AG04449 (cell line): ENCODE measurements around the gene AKIRIN1.

ENCODE experiments used
- CTCF ChIA-PET: fragments of 350-600 bp; formaldehyde crosslinking; extraction: SDS; loops from one replicate; lab custom pipeline; 2021; ENCODE audit warnings: antibody characterized with exemption; lab: Yijun Ruan, JAX
- POLR2A ChIA-PET: fragments of 400-600, 350-600 bp; formaldehyde crosslinking; extraction: SDS; loops from one replicate; lab custom pipeline; 2020; ENCODE audit warnings: antibody characterized with exemption, inconsistent platforms; lab: Yijun Ruan, JAX
- DNase-seq: peaks from one replicate; pipeline ENCODE4 v3.0.0-alpha.2; 2010; ENCODE audit warnings: low read depth, low spot score
- H3K4me3 ChIP-seq: 2 replicates; pipeline ENCODE4 v1.5.1; 2011; ENCODE audit warnings: low read depth, mild to moderate bottlenecking, control low read depth, low read length
- CTCF ChIP-seq: IDR thresholded peaks from one replicate; pipeline ENCODE4 v1.5.1; 2011; ENCODE audit warnings: mild to moderate bottlenecking, moderate library complexity, low read length, control low read depth, inconsistent platforms; ENCODE audit not compliant: insufficient read depth; ENCODE audit errors: missing control alignments

Gene AKIRIN1

GRCh38 chr1:38997034-38997900, 6.2 kb downstream of the AKIRIN1 start:
- TF ChIP-seq CTCF = no peak
- H3K4me3 ChIP-seq = no peak overlapping the region
- DNase-seq = no peak
- POLR2A ChIA-PET = interaction anchor here (0.9 kb wide), 1 partner anchor 13 kb away, joined by 3 read pairs; no protein-coding TSS in a partner anchor
- CTCF ChIA-PET = no interaction called here

DNA sequence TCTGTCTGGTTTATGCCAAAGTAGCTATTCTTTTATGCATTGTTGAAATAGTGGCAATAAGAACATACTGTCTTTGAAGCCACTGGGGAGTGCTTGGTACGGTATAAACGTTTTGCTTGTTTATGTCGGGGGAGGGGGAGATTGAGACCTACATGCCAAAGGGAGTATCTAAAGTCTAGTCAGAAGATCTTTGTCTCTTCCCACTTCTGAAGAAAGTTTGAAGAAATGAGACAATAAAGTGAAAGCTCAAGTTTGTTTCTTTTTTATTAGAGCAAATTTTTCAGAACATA, 6.8 kb downstream of the AKIRIN1 start:
- ChIA-PET CTCF (no interaction called here), POLR2A (interaction anchor here (0.9 kb wide), 1 partner anchor 12 kb away, joined by 3 read pairs; no protein-coding TSS in a partner anchor)
- TF ChIP-seq CTCF = no peak
- no peak for DNase-seq
- no peak overlapping the region for H3K4me3 ChIP-seq

- ChIA-PET CTCF (interaction anchor here (1.1 to 1.5 kb wide), 2 partner anchors 13 to 97 kb away, joined by 4 to 6 read pairs; no protein-coding TSS in a partner anchor), POLR2A (interaction anchor here (0.6 kb wide), 1 partner anchor 32 kb away, joined by 7 read pairs; no protein-coding TSS in a partner anchor)
- H3K4me3 ChIP-seq = no peak overlapping the region
- no peak for DNase-seq
- TF ChIP-seq CTCF = no peak
Observed at GRCh38 chr1:39001516-39002421, 10.7 kb downstream of the AKIRIN1 start.

- no peak overlapping the region for H3K4me3 ChIP-seq
- no peak for DNase-seq
- TF ChIP-seq CTCF = no peak
- ChIA-PET CTCF (interaction anchor here (1.2 to 1.5 kb wide), 2 partner anchors 10 to 95 kb away, joined by 3 to 6 read pairs; no protein-coding TSS in a partner anchor), POLR2A (interaction anchor here (1.6 kb wide), 2 partner anchors 10 to 23 kb away, joined by 5 read pairs; partner anchors contain the start of gene NDUFS5)
Observed at GRCh38 chr1:39003281-39003680, 12.2 kb downstream of the AKIRIN1 start.

DNA sequence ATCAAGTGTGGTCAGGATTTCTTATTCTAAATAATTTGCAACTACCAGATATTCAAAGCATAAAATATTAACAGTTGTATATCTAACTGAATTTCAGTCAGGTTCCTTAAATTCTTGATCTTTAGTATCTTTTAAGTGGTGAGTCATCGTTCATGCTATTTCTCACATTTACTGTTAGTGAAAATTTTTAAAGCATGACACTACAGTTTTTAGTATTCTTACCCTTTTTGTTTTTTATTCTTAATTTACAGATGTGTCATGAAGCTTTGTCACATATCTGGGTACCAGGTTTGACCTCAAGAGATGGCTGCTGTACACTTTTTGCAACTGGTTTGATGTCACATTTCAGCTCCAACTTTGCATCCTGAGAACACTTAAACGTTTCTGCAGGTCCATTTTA, 12.7 kb downstream of the AKIRIN1 start:
- no peak for DNase-seq
- POLR2A ChIA-PET = interaction anchor here (1.6 kb wide), 2 partner anchors 10 to 23 kb away, joined by 5 read pairs; partner anchors contain the start of gene NDUFS5
- no peak for TF ChIP-seq CTCF
- no peak overlapping the region for H3K4me3 ChIP-seq
- CTCF ChIA-PET = no interaction called here
